Astrocyte (in vitro differentiated cells and primary cell): ENCODE results near the gene HDAC10. TPM values are rescaled to one million over a fixed set of nuclear protein-coding genes. Genes with fewer than 3 reads are reported as not detected.
"Not testable (repeated sequence)": the region's sequence is repeated elsewhere in the genome, so short reads cannot be mapped to it uniquely, and the experiment has no call there.

Experiments
- DNase-seq: peaks from one replicate; pipeline ENCODE4 v3.0.0-alpha.2; 2010; ENCODE audit warnings: low read depth
- FAIRE-seq: peaks from 2 replicates; lab custom pipeline; 2011; peaks lifted over from hg19 to GRCh38; lab: Jason Lieb, UNC
- H2AFZ ChIP-seq: 2 replicates; pipeline ENCODE4 v1.6.0; 2012; ENCODE audit warnings: low read depth, low read length, inconsistent platforms
- H3K27ac ChIP-seq: 2 replicates; pipeline ENCODE4 v1.5.1; 2011; ENCODE audit warnings: low read depth, low read length, inconsistent platforms
- H3K27me3 ChIP-seq: 2 replicates; pipeline ENCODE4 v1.6.0; 2011; ENCODE audit warnings: low read length, inconsistent platforms; ENCODE audit not compliant: insufficient read depth
- H3K36me3 ChIP-seq: 2 replicates; pipeline ENCODE4 v1.5.1; 2011; ENCODE audit warnings: low read length, inconsistent platforms; ENCODE audit not compliant: insufficient read depth
- H3K4me1 ChIP-seq: 2 replicates; pipeline ENCODE4 v1.5.1; 2011; ENCODE audit warnings: low read length, inconsistent platforms; ENCODE audit not compliant: insufficient read depth
- H3K4me2 ChIP-seq: 2 replicates; pipeline ENCODE4 v1.6.0; 2012; ENCODE audit warnings: low read length, inconsistent platforms
- H3K4me3 ChIP-seq: 2 replicates; pipeline ENCODE4 v1.5.1; 2011; ENCODE audit warnings: low read depth, mild to moderate bottlenecking, low read length, inconsistent platforms; ENCODE audit not compliant: insufficient read depth
- H3K79me2 ChIP-seq: 2 replicates; pipeline ENCODE4 v1.6.0; 2012; ENCODE audit warnings: mild to moderate bottlenecking, low read length, inconsistent platforms; ENCODE audit not compliant: insufficient read depth
- H3K9ac ChIP-seq: 2 replicates; pipeline ENCODE4 v1.6.0; 2012; ENCODE audit warnings: mild to moderate bottlenecking, low read length, inconsistent platforms
- H3K9me3 ChIP-seq: 2 replicates; pipeline ENCODE4 v1.5.1; 2012; ENCODE audit warnings: low read depth, mild to moderate bottlenecking, low read length, inconsistent platforms; ENCODE audit not compliant: insufficient read depth
- H4K20me1 ChIP-seq: 2 replicates; pipeline ENCODE4 v1.6.0; 2012; ENCODE audit warnings: low read length, inconsistent platforms; ENCODE audit not compliant: insufficient read depth
- H3K27ac Mint-ChIP-seq: one replicate; pipeline ENCODE4 v1.8.0; 2021; ENCODE audit warnings: mild to moderate bottlenecking, mixed read lengths; ENCODE audit not compliant: unreplicated experiment
- H3K27me3 Mint-ChIP-seq: one replicate; pipeline ENCODE4 v1.8.0; 2021; ENCODE audit warnings: low read depth, mixed read lengths; ENCODE audit not compliant: unreplicated experiment
- H3K36me3 Mint-ChIP-seq: one replicate; pipeline ENCODE4 v1.8.0; 2021; ENCODE audit warnings: low read depth, mixed read lengths; ENCODE audit not compliant: unreplicated experiment
- H3K4me1 Mint-ChIP-seq: one replicate; pipeline ENCODE4 v1.8.0; 2021; ENCODE audit warnings: low read depth, mixed read lengths; ENCODE audit not compliant: unreplicated experiment
- H3K4me3 Mint-ChIP-seq: one replicate; pipeline ENCODE4 v1.8.0; 2021; ENCODE audit warnings: mild to moderate bottlenecking, moderate library complexity, mixed read lengths; ENCODE audit not compliant: unreplicated experiment
- H3K9me3 Mint-ChIP-seq: one replicate; pipeline ENCODE4 v1.8.0; 2021; ENCODE audit warnings: mild to moderate bottlenecking, mixed read lengths; ENCODE audit not compliant: unreplicated experiment
- EZH2 ChIP-seq: IDR thresholded peaks from 2 replicates; pipeline ENCODE4 v1.6.1; 2012; ENCODE audit warnings: mild to moderate bottlenecking, low read length, inconsistent platforms; ENCODE audit not compliant: insufficient read depth
- total RNA-seq: library from RNA; stranded (reverse); gene quantifications from 2 replicates; pipeline ENCODE4 v1.2.1, GENCODE V29; 2021
- TF ChIP-seq, protein P1 (sequence below): IDR thresholded peaks from 2 replicates; pipeline ENCODE4 v1.5.1; 2011; ENCODE audit warnings: low read depth, mild to moderate bottlenecking, inconsistent platforms, low read length, moderate library complexity; ENCODE audit not compliant: insufficient read depth

Gene HDAC10
- total RNA-seq, 1 donor from 2014 or later: 46.5 TPM

DNA sequence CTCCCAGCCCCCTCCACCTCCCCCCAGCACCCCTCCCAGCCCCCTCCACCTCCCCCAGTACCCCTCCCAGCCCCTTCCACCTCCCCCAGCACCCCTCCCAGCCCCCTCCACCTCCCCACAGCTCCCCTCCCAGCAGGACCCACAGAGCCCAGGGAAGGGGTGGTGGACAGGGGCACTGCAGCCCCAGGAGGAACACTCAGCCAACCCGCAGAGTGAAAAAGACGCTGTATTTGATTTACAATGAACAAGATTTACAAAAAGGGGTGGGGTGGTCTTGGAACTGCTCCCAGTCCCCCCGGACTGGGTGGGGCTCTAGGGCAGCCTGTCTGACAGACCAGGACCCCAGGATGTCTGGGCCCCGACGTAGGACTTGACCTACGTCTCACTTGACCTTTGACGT is 23.7 kb upstream of the HDAC10 start:
- Mint-ChIP-seq H3K27me3 (no peaks in the 10 kb centered on the region), H3K4me1 (peaks cover 8% of the 10 kb centered on the region), H3K36me3 (peaks cover 2% of the 10 kb centered on the region), H3K9me3 (no peaks in the 10 kb centered on the region), H3K27ac (no peak overlapping the region), H3K4me3 (no peak overlapping the region)
- Histone ChIP-seq H4K20me1 (peaks cover 37% of the 10 kb centered on the region), H3K4me2 (no peak overlapping the region), H3K4me1 (peaks cover 9% of the 10 kb centered on the region), H3K4me3 (no peak overlapping the region), H3K9ac (no peak overlapping the region), H3K79me2 (no peaks in the 10 kb centered on the region), H3K27ac (no peak overlapping the region), H3K27me3 (no peaks in the 10 kb centered on the region), H3K36me3 (peaks cover 3% of the 10 kb centered on the region), H2AFZ (no peak overlapping the region), H3K9me3 (no peaks in the 10 kb centered on the region)
- TF ChIP-seq, protein P1, sequence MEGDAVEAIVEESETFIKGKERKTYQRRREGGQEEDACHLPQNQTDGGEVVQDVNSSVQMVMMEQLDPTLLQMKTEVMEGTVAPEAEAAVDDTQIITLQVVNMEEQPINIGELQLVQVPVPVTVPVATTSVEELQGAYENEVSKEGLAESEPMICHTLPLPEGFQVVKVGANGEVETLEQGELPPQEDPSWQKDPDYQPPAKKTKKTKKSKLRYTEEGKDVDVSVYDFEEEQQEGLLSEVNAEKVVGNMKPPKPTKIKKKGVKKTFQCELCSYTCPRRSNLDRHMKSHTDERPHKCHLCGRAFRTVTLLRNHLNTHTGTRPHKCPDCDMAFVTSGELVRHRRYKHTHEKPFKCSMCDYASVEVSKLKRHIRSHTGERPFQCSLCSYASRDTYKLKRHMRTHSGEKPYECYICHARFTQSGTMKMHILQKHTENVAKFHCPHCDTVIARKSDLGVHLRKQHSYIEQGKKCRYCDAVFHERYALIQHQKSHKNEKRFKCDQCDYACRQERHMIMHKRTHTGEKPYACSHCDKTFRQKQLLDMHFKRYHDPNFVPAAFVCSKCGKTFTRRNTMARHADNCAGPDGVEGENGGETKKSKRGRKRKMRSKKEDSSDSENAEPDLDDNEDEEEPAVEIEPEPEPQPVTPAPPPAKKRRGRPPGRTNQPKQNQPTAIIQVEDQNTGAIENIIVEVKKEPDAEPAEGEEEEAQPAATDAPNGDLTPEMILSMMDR: no peak
- TF ChIP-seq EZH2: no peak
- DNase-seq (no peak), FAIRE-seq (no peak)

DNA sequence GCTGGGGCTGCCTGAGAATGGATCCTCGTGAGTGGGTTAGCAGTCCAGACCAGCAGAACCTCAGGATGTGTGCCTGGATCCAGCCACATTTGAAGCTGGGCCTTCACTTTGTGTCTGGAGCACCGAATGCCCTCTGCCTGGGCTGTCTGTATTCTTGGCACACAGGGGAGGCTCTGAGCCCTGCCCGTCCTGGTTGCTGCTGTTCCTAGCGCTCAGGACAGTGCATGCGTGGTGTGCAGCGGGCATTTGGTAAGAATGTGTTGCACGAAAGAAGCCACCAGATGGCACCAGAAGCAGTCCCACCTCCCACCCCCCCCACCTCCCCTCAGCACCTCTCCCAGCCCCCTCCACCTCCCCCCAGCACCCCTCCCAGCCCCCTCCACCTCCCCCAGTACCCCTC is 23.2 kb upstream of the HDAC10 start:
- Mint-ChIP-seq H3K36me3 (peaks cover 2% of the 10 kb centered on the region), H3K9me3 (no peaks in the 10 kb centered on the region), H3K27me3 (no peaks in the 10 kb centered on the region), H3K4me3 (no peak overlapping the region), H3K4me1 (peaks cover 8% of the 10 kb centered on the region), H3K27ac (peak overlapping the region; percentile 18)
- Histone ChIP-seq H2AFZ (no peak overlapping the region), H3K4me2 (no peak overlapping the region), H3K36me3 (peaks cover 3% of the 10 kb centered on the region), H3K27ac (no peak overlapping the region), H3K79me2 (no peaks in the 10 kb centered on the region), H3K9ac (no peak overlapping the region), H3K27me3 (no peaks in the 10 kb centered on the region), H3K9me3 (no peaks in the 10 kb centered on the region), H4K20me1 (peaks cover 40% of the 10 kb centered on the region), H3K4me3 (no peak overlapping the region), H3K4me1 (peaks cover 13% of the 10 kb centered on the region)
- FAIRE-seq (no peak), DNase-seq (no peak)
- TF ChIP-seq, protein P1: no peak
- no peak for TF ChIP-seq EZH2

DNA sequence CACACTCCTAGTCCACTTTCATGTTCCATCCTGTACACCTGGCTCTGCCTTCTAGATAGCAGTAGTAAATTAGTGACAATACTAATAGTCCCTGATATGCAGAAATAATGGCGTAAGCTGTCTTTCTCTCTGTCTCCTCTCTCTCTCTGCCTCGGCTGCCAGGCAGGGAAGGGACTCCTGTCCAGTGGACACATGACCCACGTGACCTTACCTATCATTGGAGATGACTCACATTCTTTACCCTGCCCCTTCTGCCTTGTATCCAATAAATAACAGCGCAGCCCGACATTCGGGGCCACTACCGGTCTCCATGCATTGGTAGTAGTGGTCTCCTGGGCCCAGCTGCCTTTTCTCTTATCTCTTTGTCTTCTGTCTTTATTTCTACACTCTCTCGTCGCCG is 22.7 kb upstream of the HDAC10 start:
- H3K4me3 ChIP-seq, H3K27me3 ChIP-seq, H3K9me3 ChIP-seq, H3K9ac ChIP-seq, H3K4me2 ChIP-seq, H2AFZ ChIP-seq, H3K27ac Mint-ChIP-seq, DNase-seq, H3K36me3 ChIP-seq, H3K27ac ChIP-seq, H3K4me1 Mint-ChIP-seq, H3K9me3 Mint-ChIP-seq, H3K36me3 Mint-ChIP-seq, H3K27me3 Mint-ChIP-seq, FAIRE-seq, H3K79me2 ChIP-seq: not testable (repeated sequence)
- H4K20me1 ChIP-seq: peaks cover 41% of the 10 kb centered on the region
- peak overlapping the region; percentile 66 for H3K4me3 Mint-ChIP-seq
- peaks cover 17% of the 10 kb centered on the region for H3K4me1 ChIP-seq

DNA sequence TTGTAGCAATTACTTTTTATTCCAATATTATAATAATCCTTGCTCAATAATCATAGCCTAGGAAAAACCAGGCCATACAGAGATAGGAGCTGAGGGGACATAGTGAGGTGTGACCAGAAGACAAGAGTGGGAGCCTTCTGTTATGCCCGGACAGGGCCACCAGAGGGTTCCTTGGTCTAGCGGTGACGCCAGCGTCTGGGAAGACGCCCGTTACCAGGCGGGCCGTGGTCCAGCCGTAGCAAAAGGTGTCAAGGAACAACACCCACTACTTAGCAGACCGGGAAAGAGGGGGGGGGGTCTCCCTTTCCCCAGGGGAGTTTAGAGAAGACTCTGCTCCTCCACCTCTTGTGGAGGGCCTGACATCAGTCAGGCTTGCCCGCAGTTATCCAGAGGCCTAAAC is 22.3 kb upstream of the HDAC10 start:
- H3K27ac Mint-ChIP-seq, H3K4me2 ChIP-seq, FAIRE-seq, H3K27ac ChIP-seq, H3K4me1 Mint-ChIP-seq, H2AFZ ChIP-seq, H3K4me3 Mint-ChIP-seq, H3K79me2 ChIP-seq, H3K9me3 ChIP-seq, H3K36me3 Mint-ChIP-seq, DNase-seq, H3K27me3 ChIP-seq, H3K36me3 ChIP-seq, H3K4me3 ChIP-seq, H3K9me3 Mint-ChIP-seq, H3K27me3 Mint-ChIP-seq, H3K9ac ChIP-seq: not testable (repeated sequence)
- peaks cover 44% of the 10 kb centered on the region for H4K20me1 ChIP-seq
- peaks cover 17% of the 10 kb centered on the region for H3K4me1 ChIP-seq
